ENCODE results near the gene GRIP1. TPM values are rescaled to one million over a fixed set of nuclear protein-coding genes. Genes with fewer than 3 reads are reported as not detected.

Gene GRIP1
- total RNA-seq, 1 experiment from 2014 or later, result 22.5 TPM

DNA sequence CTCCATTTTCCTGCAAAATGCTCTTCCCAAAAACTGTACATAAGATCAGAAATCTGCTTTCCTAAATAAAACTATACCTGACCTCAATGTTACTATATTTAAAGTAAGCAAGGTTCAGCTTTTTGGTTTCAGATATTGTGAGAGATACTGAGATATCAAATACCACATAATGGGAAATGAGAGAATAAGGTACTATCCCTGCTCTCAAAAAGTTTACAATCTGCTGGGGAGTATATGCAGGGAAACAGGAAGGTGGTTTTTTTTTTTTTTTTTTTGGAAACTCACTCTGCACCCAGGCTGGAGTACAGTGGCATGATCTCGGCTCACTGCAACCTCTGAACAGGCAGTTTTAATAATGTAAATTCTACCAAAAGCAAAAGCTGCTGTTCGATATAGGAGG is 327.6 kb downstream of the GRIP1 start:
- TF ChIP-seq, protein P1, sequence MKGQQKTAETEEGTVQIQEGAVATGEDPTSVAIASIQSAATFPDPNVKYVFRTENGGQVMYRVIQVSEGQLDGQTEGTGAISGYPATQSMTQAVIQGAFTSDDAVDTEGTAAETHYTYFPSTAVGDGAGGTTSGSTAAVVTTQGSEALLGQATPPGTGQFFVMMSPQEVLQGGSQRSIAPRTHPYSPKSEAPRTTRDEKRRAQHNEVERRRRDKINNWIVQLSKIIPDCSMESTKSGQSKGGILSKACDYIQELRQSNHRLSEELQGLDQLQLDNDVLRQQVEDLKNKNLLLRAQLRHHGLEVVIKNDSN (CRISPR knock-in tag; IDR thresholded peaks at IDR 0.05), result no peak
- no peak for TF ChIP-seq EMX1 (CRISPR knock-in tag; IDR thresholded peaks at IDR 0.05)
- no peak for TF ChIP-seq FOXJ3 (CRISPR knock-in tag; IDR thresholded peaks at IDR 0.05; ENCODE audit: borderline replicate concordance)
- TF ChIP-seq KAT7 (CRISPR knock-in tag; IDR thresholded peaks at IDR 0.05; ENCODE audit: borderline replicate concordance), result no peak
- TF ChIP-seq, protein P2, sequence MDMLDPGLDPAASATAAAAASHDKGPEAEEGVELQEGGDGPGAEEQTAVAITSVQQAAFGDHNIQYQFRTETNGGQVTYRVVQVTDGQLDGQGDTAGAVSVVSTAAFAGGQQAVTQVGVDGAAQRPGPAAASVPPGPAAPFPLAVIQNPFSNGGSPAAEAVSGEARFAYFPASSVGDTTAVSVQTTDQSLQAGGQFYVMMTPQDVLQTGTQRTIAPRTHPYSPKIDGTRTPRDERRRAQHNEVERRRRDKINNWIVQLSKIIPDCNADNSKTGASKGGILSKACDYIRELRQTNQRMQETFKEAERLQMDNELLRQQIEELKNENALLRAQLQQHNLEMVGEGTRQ (CRISPR knock-in tag; IDR thresholded peaks at IDR 0.05), result no peak
- TF ChIP-seq, protein P3, sequence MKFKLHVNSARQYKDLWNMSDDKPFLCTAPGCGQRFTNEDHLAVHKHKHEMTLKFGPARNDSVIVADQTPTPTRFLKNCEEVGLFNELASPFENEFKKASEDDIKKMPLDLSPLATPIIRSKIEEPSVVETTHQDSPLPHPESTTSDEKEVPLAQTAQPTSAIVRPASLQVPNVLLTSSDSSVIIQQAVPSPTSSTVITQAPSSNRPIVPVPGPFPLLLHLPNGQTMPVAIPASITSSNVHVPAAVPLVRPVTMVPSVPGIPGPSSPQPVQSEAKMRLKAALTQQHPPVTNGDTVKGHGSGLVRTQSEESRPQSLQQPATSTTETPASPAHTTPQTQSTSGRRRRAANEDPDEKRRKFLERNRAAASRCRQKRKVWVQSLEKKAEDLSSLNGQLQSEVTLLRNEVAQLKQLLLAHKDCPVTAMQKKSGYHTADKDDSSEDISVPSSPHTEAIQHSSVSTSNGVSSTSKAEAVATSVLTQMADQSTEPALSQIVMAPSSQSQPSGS (CRISPR knock-in tag; IDR thresholded peaks at IDR 0.05; ENCODE audit: borderline replicate concordance, low read depth), result no peak
- TF ChIP-seq GABPB1 (CRISPR knock-in tag; IDR thresholded peaks at IDR 0.05), result no peak
- no peak for TF ChIP-seq SMAD4 (CRISPR knock-in tag; IDR thresholded peaks at IDR 0.05)
- TF ChIP-seq, protein P4, sequence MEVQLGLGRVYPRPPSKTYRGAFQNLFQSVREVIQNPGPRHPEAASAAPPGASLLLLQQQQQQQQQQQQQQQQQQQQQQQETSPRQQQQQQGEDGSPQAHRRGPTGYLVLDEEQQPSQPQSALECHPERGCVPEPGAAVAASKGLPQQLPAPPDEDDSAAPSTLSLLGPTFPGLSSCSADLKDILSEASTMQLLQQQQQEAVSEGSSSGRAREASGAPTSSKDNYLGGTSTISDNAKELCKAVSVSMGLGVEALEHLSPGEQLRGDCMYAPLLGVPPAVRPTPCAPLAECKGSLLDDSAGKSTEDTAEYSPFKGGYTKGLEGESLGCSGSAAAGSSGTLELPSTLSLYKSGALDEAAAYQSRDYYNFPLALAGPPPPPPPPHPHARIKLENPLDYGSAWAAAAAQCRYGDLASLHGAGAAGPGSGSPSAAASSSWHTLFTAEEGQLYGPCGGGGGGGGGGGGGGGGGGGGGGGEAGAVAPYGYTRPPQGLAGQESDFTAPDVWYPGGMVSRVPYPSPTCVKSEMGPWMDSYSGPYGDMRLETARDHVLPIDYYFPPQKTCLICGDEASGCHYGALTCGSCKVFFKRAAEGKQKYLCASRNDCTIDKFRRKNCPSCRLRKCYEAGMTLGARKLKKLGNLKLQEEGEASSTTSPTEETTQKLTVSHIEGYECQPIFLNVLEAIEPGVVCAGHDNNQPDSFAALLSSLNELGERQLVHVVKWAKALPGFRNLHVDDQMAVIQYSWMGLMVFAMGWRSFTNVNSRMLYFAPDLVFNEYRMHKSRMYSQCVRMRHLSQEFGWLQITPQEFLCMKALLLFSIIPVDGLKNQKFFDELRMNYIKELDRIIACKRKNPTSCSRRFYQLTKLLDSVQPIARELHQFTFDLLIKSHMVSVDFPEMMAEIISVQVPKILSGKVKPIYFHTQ (CRISPR knock-in tag; IDR thresholded peaks at IDR 0.05), result no peak
- TF ChIP-seq, protein P5, sequence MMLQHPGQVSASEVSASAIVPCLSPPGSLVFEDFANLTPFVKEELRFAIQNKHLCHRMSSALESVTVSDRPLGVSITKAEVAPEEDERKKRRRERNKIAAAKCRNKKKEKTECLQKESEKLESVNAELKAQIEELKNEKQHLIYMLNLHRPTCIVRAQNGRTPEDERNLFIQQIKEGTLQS (CRISPR knock-in tag; conservative IDR thresholded peaks at IDR 0.05), result no peak
- TF ChIP-seq, protein P6, sequence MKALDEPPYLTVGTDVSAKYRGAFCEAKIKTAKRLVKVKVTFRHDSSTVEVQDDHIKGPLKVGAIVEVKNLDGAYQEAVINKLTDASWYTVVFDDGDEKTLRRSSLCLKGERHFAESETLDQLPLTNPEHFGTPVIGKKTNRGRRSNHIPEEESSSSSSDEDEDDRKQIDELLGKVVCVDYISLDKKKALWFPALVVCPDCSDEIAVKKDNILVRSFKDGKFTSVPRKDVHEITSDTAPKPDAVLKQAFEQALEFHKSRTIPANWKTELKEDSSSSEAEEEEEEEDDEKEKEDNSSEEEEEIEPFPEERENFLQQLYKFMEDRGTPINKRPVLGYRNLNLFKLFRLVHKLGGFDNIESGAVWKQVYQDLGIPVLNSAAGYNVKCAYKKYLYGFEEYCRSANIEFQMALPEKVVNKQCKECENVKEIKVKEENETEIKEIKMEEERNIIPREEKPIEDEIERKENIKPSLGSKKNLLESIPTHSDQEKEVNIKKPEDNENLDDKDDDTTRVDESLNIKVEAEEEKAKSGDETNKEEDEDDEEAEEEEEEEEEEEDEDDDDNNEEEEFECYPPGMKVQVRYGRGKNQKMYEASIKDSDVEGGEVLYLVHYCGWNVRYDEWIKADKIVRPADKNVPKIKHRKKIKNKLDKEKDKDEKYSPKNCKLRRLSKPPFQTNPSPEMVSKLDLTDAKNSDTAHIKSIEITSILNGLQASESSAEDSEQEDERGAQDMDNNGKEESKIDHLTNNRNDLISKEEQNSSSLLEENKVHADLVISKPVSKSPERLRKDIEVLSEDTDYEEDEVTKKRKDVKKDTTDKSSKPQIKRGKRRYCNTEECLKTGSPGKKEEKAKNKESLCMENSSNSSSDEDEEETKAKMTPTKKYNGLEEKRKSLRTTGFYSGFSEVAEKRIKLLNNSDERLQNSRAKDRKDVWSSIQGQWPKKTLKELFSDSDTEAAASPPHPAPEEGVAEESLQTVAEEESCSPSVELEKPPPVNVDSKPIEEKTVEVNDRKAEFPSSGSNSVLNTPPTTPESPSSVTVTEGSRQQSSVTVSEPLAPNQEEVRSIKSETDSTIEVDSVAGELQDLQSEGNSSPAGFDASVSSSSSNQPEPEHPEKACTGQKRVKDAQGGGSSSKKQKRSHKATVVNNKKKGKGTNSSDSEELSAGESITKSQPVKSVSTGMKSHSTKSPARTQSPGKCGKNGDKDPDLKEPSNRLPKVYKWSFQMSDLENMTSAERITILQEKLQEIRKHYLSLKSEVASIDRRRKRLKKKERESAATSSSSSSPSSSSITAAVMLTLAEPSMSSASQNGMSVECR (CRISPR knock-in tag; IDR thresholded peaks at IDR 0.05; ENCODE audit: borderline replicate concordance), result no peak
- TF ChIP-seq, protein P7, sequence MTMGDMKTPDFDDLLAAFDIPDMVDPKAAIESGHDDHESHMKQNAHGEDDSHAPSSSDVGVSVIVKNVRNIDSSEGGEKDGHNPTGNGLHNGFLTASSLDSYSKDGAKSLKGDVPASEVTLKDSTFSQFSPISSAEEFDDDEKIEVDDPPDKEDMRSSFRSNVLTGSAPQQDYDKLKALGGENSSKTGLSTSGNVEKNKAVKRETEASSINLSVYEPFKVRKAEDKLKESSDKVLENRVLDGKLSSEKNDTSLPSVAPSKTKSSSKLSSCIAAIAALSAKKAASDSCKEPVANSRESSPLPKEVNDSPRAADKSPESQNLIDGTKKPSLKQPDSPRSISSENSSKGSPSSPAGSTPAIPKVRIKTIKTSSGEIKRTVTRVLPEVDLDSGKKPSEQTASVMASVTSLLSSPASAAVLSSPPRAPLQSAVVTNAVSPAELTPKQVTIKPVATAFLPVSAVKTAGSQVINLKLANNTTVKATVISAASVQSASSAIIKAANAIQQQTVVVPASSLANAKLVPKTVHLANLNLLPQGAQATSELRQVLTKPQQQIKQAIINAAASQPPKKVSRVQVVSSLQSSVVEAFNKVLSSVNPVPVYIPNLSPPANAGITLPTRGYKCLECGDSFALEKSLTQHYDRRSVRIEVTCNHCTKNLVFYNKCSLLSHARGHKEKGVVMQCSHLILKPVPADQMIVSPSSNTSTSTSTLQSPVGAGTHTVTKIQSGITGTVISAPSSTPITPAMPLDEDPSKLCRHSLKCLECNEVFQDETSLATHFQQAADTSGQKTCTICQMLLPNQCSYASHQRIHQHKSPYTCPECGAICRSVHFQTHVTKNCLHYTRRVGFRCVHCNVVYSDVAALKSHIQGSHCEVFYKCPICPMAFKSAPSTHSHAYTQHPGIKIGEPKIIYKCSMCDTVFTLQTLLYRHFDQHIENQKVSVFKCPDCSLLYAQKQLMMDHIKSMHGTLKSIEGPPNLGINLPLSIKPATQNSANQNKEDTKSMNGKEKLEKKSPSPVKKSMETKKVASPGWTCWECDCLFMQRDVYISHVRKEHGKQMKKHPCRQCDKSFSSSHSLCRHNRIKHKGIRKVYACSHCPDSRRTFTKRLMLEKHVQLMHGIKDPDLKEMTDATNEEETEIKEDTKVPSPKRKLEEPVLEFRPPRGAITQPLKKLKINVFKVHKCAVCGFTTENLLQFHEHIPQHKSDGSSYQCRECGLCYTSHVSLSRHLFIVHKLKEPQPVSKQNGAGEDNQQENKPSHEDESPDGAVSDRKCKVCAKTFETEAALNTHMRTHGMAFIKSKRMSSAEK (CRISPR knock-in tag; IDR thresholded peaks at IDR 0.05; ENCODE audit: borderline replicate concordance), result no peak
- TF ChIP-seq, protein P8, sequence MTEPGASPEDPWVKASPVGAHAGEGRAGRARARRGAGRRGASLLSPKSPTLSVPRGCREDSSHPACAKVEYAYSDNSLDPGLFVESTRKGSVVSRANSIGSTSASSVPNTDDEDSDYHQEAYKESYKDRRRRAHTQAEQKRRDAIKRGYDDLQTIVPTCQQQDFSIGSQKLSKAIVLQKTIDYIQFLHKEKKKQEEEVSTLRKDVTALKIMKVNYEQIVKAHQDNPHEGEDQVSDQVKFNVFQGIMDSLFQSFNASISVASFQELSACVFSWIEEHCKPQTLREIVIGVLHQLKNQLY (CRISPR knock-in tag; IDR thresholded peaks at IDR 0.05), result no peak
- TF ChIP-seq FOXK1 (CRISPR knock-in tag; IDR thresholded peaks at IDR 0.05), result no peak
- TF ChIP-seq, protein P9, sequence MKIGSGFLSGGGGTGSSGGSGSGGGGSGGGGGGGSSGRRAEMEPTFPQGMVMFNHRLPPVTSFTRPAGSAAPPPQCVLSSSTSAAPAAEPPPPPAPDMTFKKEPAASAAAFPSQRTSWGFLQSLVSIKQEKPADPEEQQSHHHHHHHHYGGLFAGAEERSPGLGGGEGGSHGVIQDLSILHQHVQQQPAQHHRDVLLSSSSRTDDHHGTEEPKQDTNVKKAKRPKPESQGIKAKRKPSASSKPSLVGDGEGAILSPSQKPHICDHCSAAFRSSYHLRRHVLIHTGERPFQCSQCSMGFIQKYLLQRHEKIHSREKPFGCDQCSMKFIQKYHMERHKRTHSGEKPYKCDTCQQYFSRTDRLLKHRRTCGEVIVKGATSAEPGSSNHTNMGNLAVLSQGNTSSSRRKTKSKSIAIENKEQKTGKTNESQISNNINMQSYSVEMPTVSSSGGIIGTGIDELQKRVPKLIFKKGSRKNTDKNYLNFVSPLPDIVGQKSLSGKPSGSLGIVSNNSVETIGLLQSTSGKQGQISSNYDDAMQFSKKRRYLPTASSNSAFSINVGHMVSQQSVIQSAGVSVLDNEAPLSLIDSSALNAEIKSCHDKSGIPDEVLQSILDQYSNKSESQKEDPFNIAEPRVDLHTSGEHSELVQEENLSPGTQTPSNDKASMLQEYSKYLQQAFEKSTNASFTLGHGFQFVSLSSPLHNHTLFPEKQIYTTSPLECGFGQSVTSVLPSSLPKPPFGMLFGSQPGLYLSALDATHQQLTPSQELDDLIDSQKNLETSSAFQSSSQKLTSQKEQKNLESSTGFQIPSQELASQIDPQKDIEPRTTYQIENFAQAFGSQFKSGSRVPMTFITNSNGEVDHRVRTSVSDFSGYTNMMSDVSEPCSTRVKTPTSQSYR (CRISPR knock-in tag; IDR thresholded peaks at IDR 0.05), result no peak
- TF ChIP-seq SOX15 (CRISPR knock-in tag; IDR thresholded peaks at IDR 0.05), result no peak
- no peaks in the 10 kb centered on the region for H3K27me3 Mint-ChIP-seq (ENCODE audit: low read depth)
- ChIA-PET POLR2A (no interaction called here), CTCF (interaction anchor here (1.2 kb wide), 1 partner anchor 204 kb away, joined by 7 read pairs; no protein-coding TSS in a partner anchor)
- peaks cover 10% of the 10 kb centered on the region for H3K4me1 Mint-ChIP-seq
- ATAC-seq (no peak), DNase-seq (ENCODE audit: low spot score) (no peak)
- H3K4me3 Mint-ChIP-seq, result no peak overlapping the region
- no peaks in the 10 kb centered on the region for H3K9me3 Mint-ChIP-seq
- no peak overlapping the region for H3K27ac Mint-ChIP-seq
- H3K36me3 Mint-ChIP-seq, result peaks cover 5% of the 10 kb centered on the region; the same call in 1 of the 2 replicates

Measured in WTC11 (cell line).